ENCODE data around the gene CCDC85A.
A peak's percentile ranks its signal among the peaks of the same experiment; 100 is the strongest.
"Not testable (repeated sequence)": the region's sequence is repeated elsewhere in the genome, so short reads cannot be mapped to it uniquely, and the experiment has no call there.

Gene CCDC85A

GRCh38 chr2:56183643-56184499 lies at the start of gene CCDC85A:
TSS of gene CCDC85A (plus strand) at chr2:56183990. CDS start at chr2:56184625, 635 bp downstream.
- Histone ChIP-seq H3K4me3 (ENCODE audit: low read depth, low read length) (peak within 1 kb of the TSS; percentile 76), H3K27me3 (ENCODE audit: control insufficient read depth, insufficient read depth, low read length) (peaks cover 100% of the 10 kb centered on the region), H3K4me1 (ENCODE audit: control insufficient read depth, insufficient read depth, low read length) (peaks cover 16% of the 10 kb centered on the region), H3K27ac (ENCODE audit: low read depth, low read length) (no peak within 1 kb of the TSS), H3K36me3 (ENCODE audit: control insufficient read depth, insufficient read depth, low read length) (no peaks in the 10 kb centered on the region), H3K9ac (ENCODE audit: low read length) (peak within 1 kb of the TSS; percentile 35), H3K9me3 (ENCODE audit: control insufficient read depth, insufficient read depth, low read depth, low read length) (no peaks in the 10 kb centered on the region)

GRCh38 chr2:56134861-56135260 lies 48.9 kb upstream of the CCDC85A start:
- Histone ChIP-seq H3K9ac (ENCODE audit: low read length) (no peak overlapping the region), H3K9me3 (ENCODE audit: control insufficient read depth, insufficient read depth, low read depth, low read length) (no peaks in the 10 kb centered on the region), H3K27me3 (ENCODE audit: control insufficient read depth, insufficient read depth, low read length) (no peaks in the 10 kb centered on the region), H3K36me3 (ENCODE audit: control insufficient read depth, insufficient read depth, low read length) (no peaks in the 10 kb centered on the region), H3K4me1 (ENCODE audit: control insufficient read depth, insufficient read depth, low read length) (peaks cover 3% of the 10 kb centered on the region; the same call in 1 of the 2 replicates), H3K4me3 (ENCODE audit: low read depth, low read length) (no peak overlapping the region), H3K27ac (ENCODE audit: low read depth, low read length) (no peak overlapping the region)

DNA sequence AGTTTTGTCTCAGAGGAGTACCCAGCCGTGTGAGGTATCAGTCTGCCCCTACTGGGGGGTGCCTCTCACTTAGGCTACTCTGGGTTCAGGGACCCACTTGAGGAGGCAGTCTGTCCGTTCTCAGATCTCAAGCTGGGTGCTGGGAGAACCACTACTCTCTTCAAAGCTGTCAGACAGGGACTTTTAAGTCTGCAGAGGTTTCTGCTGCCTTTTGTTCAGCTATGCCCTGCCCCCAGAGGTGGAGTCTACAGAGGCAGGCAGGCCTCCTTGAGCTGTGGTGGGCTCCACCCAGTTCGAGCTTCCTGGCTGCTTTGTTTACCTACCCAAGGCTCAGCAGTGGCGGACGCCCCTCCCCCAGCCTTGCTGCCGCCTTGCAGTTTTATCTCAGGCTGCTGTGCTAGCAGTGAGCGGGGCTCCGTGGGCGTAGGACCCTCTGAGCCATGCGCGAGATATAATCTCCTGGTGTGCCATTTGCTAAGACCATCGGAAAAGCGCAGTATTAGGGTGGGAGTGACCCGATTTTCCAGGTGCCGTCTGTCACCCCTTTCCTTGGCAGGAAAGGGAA lies 41.2 kb upstream of the CCDC85A start:
- not testable (repeated sequence) for H3K9me3 ChIP-seq (ENCODE audit: control insufficient read depth, insufficient read depth, low read depth, low read length); H3K27ac ChIP-seq (ENCODE audit: low read depth, low read length); H3K27me3 ChIP-seq (ENCODE audit: control insufficient read depth, insufficient read depth, low read length); H3K4me1 ChIP-seq (ENCODE audit: control insufficient read depth, insufficient read depth, low read length); H3K36me3 ChIP-seq (ENCODE audit: control insufficient read depth, insufficient read depth, low read length); H3K9ac ChIP-seq (ENCODE audit: low read length)
- peak overlapping the region; percentile 42; the same call in 1 of the 2 replicates for H3K4me3 ChIP-seq (ENCODE audit: low read depth, low read length)

GRCh38 chr2:56147907-56148306 lies 35.9 kb upstream of the CCDC85A start:
- Histone ChIP-seq H3K27ac (ENCODE audit: low read depth, low read length) (no peak overlapping the region), H3K4me3 (ENCODE audit: low read depth, low read length) (no peak overlapping the region)

DNA sequence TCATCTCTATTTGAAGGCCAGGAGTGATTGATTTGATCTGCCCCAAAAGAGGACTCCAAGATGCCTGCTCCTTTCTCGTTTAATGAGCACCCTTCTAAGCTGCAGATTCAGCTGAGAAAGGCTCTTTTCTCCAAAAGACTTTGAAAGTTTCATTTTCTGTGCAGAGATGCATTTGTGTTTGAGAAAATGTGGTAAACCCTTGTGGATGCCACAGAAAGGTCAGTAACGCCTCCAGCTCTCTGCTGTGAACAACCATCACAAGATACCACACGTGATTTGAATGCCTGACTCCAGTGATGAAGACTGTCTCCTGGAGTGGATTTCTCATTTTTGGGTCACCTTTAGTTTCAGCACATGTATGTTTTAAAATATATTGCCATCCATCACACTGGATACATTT lies 35.0 kb upstream of the CCDC85A start:
- Histone ChIP-seq H3K4me1 (ENCODE audit: control insufficient read depth, insufficient read depth, low read length) (no peaks in the 10 kb centered on the region), H3K9me3 (ENCODE audit: control insufficient read depth, insufficient read depth, low read depth, low read length) (no peaks in the 10 kb centered on the region), H3K27ac (ENCODE audit: low read depth, low read length) (no peak overlapping the region), H3K4me3 (ENCODE audit: low read depth, low read length) (no peak overlapping the region), H3K36me3 (ENCODE audit: control insufficient read depth, insufficient read depth, low read length) (no peaks in the 10 kb centered on the region), H3K27me3 (ENCODE audit: control insufficient read depth, insufficient read depth, low read length) (no peaks in the 10 kb centered on the region), H3K9ac (ENCODE audit: low read length) (no peak overlapping the region)

More at GRCh38 chr2:56147907-56148306, 35.9 kb upstream of the CCDC85A start:
- no peaks in the 10 kb centered on the region for H3K27me3 ChIP-seq (ENCODE audit: control insufficient read depth, insufficient read depth, low read length)
- H3K36me3 ChIP-seq (ENCODE audit: control insufficient read depth, insufficient read depth, low read length), result no peaks in the 10 kb centered on the region
- H3K4me1 ChIP-seq (ENCODE audit: control insufficient read depth, insufficient read depth, low read length), result peaks cover 4% of the 10 kb centered on the region; the same call in 1 of the 2 replicates
- peaks cover 4% of the 10 kb centered on the region; the same call in 1 of the 2 replicates for H3K9me3 ChIP-seq (ENCODE audit: control insufficient read depth, insufficient read depth, low read depth, low read length)
- H3K9ac ChIP-seq (ENCODE audit: low read length), result no peak overlapping the region

- no peak overlapping the region for H3K4me3 ChIP-seq (ENCODE audit: low read depth, low read length)
- 0 out of 2 replicates have a peak, but pooled peaks cover 2% of the 10 kb centered on the region for H3K27me3 ChIP-seq (ENCODE audit: control insufficient read depth, insufficient read depth, low read length)
- H3K9ac ChIP-seq (ENCODE audit: low read length), result no peak overlapping the region
- no peaks in the 10 kb centered on the region for H3K9me3 ChIP-seq (ENCODE audit: control insufficient read depth, insufficient read depth, low read depth, low read length)
- no peaks in the 10 kb centered on the region for H3K36me3 ChIP-seq (ENCODE audit: control insufficient read depth, insufficient read depth, low read length)
- no peak overlapping the region for H3K27ac ChIP-seq (ENCODE audit: low read depth, low read length)
- no peaks in the 10 kb centered on the region for H3K4me1 ChIP-seq (ENCODE audit: control insufficient read depth, insufficient read depth, low read length)
These were observed 31.9 kb upstream of the CCDC85A start for GRCh38 chr2:56151841-56152240.

GRCh38 chr2:56155188-56155587 lies 28.6 kb upstream of the CCDC85A start:
- H3K9ac ChIP-seq (ENCODE audit: low read length), result no peak overlapping the region
- H3K27ac ChIP-seq (ENCODE audit: low read depth, low read length), result no peak overlapping the region
- no peaks in the 10 kb centered on the region for H3K9me3 ChIP-seq (ENCODE audit: control insufficient read depth, insufficient read depth, low read depth, low read length)
- H3K36me3 ChIP-seq (ENCODE audit: control insufficient read depth, insufficient read depth, low read length), result no peaks in the 10 kb centered on the region
- H3K4me1 ChIP-seq (ENCODE audit: control insufficient read depth, insufficient read depth, low read length), result no peaks in the 10 kb centered on the region
- H3K27me3 ChIP-seq (ENCODE audit: control insufficient read depth, insufficient read depth, low read length), result 0 out of 2 replicates have a peak, but pooled peaks cover 2% of the 10 kb centered on the region
- H3K4me3 ChIP-seq (ENCODE audit: low read depth, low read length), result no peak overlapping the region

GRCh38 chr2:56159875-56160274 lies 23.9 kb upstream of the CCDC85A start:
- not testable (repeated sequence) for H3K36me3 ChIP-seq (ENCODE audit: control insufficient read depth, insufficient read depth, low read length); H3K9me3 ChIP-seq (ENCODE audit: control insufficient read depth, insufficient read depth, low read depth, low read length); H3K9ac ChIP-seq (ENCODE audit: low read length); H3K27me3 ChIP-seq (ENCODE audit: control insufficient read depth, insufficient read depth, low read length); H3K4me1 ChIP-seq (ENCODE audit: control insufficient read depth, insufficient read depth, low read length); H3K27ac ChIP-seq (ENCODE audit: low read depth, low read length); H3K4me3 ChIP-seq (ENCODE audit: low read depth, low read length)

DNA sequence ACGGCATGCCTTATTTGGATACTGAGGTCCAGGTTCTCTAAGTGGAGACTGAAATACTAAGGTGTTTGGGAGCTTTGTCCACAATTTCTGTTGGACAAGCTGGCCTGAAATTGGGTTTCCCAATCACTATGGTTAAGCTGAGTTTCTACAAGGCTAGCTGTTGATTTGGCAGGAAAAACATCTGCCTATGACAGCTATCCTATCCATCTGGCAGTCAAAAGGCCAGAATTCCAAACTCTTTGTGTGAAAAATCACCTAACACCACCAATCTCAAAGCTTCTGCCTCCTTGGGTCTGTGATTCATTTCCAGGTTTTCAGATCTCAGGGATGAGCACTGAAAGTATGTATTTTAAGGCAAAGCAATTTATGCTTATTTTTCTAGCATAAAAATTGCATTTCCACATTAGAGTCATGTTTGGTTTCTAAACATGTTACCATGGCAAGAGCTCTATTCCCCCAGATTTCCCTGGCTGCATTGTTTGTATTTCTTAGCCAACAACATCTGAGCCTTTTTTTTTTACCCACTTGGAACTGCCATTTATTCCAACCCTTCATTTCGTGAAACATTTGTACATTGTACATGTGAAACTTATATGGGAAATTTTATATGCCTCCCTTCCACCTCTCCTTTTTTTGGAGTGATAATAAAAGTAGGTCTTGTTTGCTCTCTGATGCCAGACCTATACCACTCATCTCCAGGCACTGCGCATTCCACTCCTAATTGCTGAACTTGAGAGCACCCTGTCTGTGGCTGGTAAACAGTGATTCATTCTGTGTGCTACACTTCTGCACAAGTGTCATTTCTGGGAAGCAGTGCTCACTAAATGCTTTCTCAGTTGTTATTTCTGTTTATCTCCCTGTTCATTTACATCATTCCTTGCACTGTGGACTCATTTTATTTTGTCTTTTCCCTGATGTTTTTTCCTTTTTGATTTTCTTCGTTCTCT lies 15.9 kb upstream of the CCDC85A start:
- Histone ChIP-seq H3K27ac (ENCODE audit: low read depth, low read length) (no peak overlapping the region), H3K4me1 (ENCODE audit: control insufficient read depth, insufficient read depth, low read length) (no peaks in the 10 kb centered on the region), H3K36me3 (ENCODE audit: control insufficient read depth, insufficient read depth, low read length) (no peaks in the 10 kb centered on the region), H3K27me3 (ENCODE audit: control insufficient read depth, insufficient read depth, low read length) (peaks cover 58% of the 10 kb centered on the region), H3K9ac (ENCODE audit: low read length) (no peak overlapping the region), H3K9me3 (ENCODE audit: control insufficient read depth, insufficient read depth, low read depth, low read length) (no peaks in the 10 kb centered on the region), H3K4me3 (ENCODE audit: low read depth, low read length) (no peak overlapping the region)

GRCh38 chr2:56169521-56169920 lies 14.3 kb upstream of the CCDC85A start:
- Histone ChIP-seq H3K4me1 (ENCODE audit: control insufficient read depth, insufficient read depth, low read length) (no peaks in the 10 kb centered on the region), H3K36me3 (ENCODE audit: control insufficient read depth, insufficient read depth, low read length) (no peaks in the 10 kb centered on the region), H3K4me3 (ENCODE audit: low read depth, low read length) (no peak overlapping the region), H3K27me3 (ENCODE audit: control insufficient read depth, insufficient read depth, low read length) (peaks cover 58% of the 10 kb centered on the region), H3K27ac (ENCODE audit: low read depth, low read length) (no peak overlapping the region), H3K9me3 (ENCODE audit: control insufficient read depth, insufficient read depth, low read depth, low read length) (no peaks in the 10 kb centered on the region), H3K9ac (ENCODE audit: low read length) (no peak overlapping the region)
